Cortex of kidney (tissue), 1 donor: ENCODE data around the gene MYO1F.
"Not testable (repeated sequence)": the region's sequence is repeated elsewhere in the genome, so short reads cannot be mapped to it uniquely, and the experiment has no call there.

Experiments used
- DNase-seq: peaks from one replicate; lab custom pipeline; 2025; lab: John Stamatoyannopoulos, UW

Gene MYO1F

GRCh38 chr19:8577247-8577646 is at the start of gene MYO1F:
TSS of gene MYO1F (minus strand) at chr19:8577442. CDS start at chr19:8577309, 133 bp downstream.
- no peak for DNase-seq

GRCh38 chr19:8626842-8627241 is 49.6 kb upstream of the MYO1F start:
- no peak for DNase-seq

GRCh38 chr19:8622886-8623285 is 45.6 kb upstream of the MYO1F start:
- not testable (repeated sequence) for DNase-seq

GRCh38 chr19:8618751-8619150 is 41.5 kb upstream of the MYO1F start:
- DNase-seq = no peak

- DNase-seq = no peak
These were observed 40.7 kb upstream of the MYO1F start for GRCh38 chr19:8617984-8618383.

- not testable (repeated sequence) for DNase-seq
These were observed 40.1 kb upstream of the MYO1F start for GRCh38 chr19:8617325-8617724.

- no peak for DNase-seq
These were observed 39.6 kb upstream of the MYO1F start for GRCh38 chr19:8616861-8617260.

GRCh38 chr19:8615813-8616596 is 38.8 kb upstream of the MYO1F start:
- DNase-seq = no peak

GRCh38 chr19:8615024-8615423 is 37.8 kb upstream of the MYO1F start:
- DNase-seq = no peak

GRCh38 chr19:8614455-8614854 is 37.2 kb upstream of the MYO1F start:
- no peak for DNase-seq

GRCh38 chr19:8612807-8613171 is 35.5 kb upstream of the MYO1F start:
- DNase-seq = no peak

- no peak for DNase-seq
These were observed 34.9 kb upstream of the MYO1F start for GRCh38 chr19:8611877-8612806.

- DNase-seq = no peak
These were observed 34.2 kb upstream of the MYO1F start for GRCh38 chr19:8611391-8611876.

GRCh38 chr19:8610936-8611300 is 33.7 kb upstream of the MYO1F start:
- no peak for DNase-seq

GRCh38 chr19:8610041-8610935 is 33.0 kb upstream of the MYO1F start, which contains the start of gene ADAMTS10:
TSS of gene ADAMTS10 (minus strand) at chr19:8610715. CDS start at chr19:8605710, 5,005 bp downstream.
- no peak for DNase-seq

GRCh38 chr19:8609279-8610040 is 32.2 kb upstream of the MYO1F start:
- DNase-seq = no peak

- DNase-seq = no peak
These were observed 31.7 kb upstream of the MYO1F start for GRCh38 chr19:8608941-8609278.

- no peak for DNase-seq
These were observed 30.1 kb upstream of the MYO1F start for GRCh38 chr19:8607386-8607785.

GRCh38 chr19:8605514-8605913 is 28.3 kb upstream of the MYO1F start:
- DNase-seq = no peak

GRCh38 chr19:8601796-8602195 is 24.6 kb upstream of the MYO1F start:
- DNase-seq = no peak

- no peak for DNase-seq
These were observed 23.6 kb upstream of the MYO1F start for GRCh38 chr19:8600816-8601215.
